Ovary (tissue), 9 donors: ENCODE measurements around the gene MEGF8. TPM values are rescaled to one million over a fixed set of nuclear protein-coding genes. Genes with fewer than 3 reads are reported as not detected.

ENCODE experiments used
- DNase-seq, 5 donors: peaks; one replicate each; pipeline ENCODE4 v3.0.0-alpha.2; 2019 to 2020
- H3K27ac ChIP-seq, 2 donors: fragments of 200-600 bp; one replicate each; pipeline versions ENCODE4 v1.5.1 to v1.8.0; 2019 to 2022
- H3K27me3 ChIP-seq: fragments of 200-600 bp; one replicate; pipeline ENCODE4 v1.8.0; 2022
- H3K36me3 ChIP-seq: fragments of 200-600 bp; sonication (generic); one replicate; pipeline ENCODE4 v1.5.1; 2019
- H3K4me1 ChIP-seq: one replicate; pipeline ENCODE4 v1.8.1; 2013; ENCODE audit warnings: mild to moderate bottlenecking, moderate library complexity; ENCODE audit not compliant: insufficient read depth
- H3K4me3 ChIP-seq: fragments of 200-600 bp; sonication (generic); one replicate; pipeline ENCODE4 v1.5.1; 2017
- H3K9me3 ChIP-seq, 2 donors: fragments of 200-600 bp in 1 of 2; sonication (generic) in 1 of 2; one replicate each; pipeline versions ENCODE4 v1.5.1 to v1.8.1; 2013 to 2019; ENCODE audit warnings: mild to moderate bottlenecking in 1 of 2, moderate library complexity in 1 of 2
- EP300 ChIP-seq: sonication (generic); formaldehyde crosslinking; IDR thresholded peaks from one replicate; pipeline ENCODE4 v1.6.1; 2017; ENCODE audit warnings: antibody characterized with exemption
- POLR2A ChIP-seq: fragments of 450-650 bp; IDR thresholded peaks from one replicate; pipeline ENCODE4 v1.6.1; 2017; ENCODE audit warnings: antibody characterized with exemption, mild to moderate bottlenecking, moderate library complexity
- WGBS, 3 donors: extraction: QIAGEN DNeasy Blood & Tissue Kit in 1 of 3; methylation state at CpG; one replicate each; pipeline versions ENCODE4 v1.1.5 to v1.1.7; 2013 to 2017; 5-methylcytosine and 5-hydroxymethylcytosine counted together
- intact Hi-C, 4 donors: fragments of 100-400 bp; cut with DNase I; formaldehyde crosslinking; loops; one replicate each; pipeline versions ENCODE4 v1.11.0 to v1.15.1; 2022 to 2023
- polyA plus RNA-seq, 2 donors: library from polyadenylated mRNA; stranded (reverse); fragments of 200-250 nt in 1 of 2; fragments of 350-450 nt in 1 of 2; fragmentation: Illumina TruSeq in 1 of 2; extraction: RNeasy Lipid Tissue Mini Kit (QIAGEN cat#74804) in 1 of 2; gene quantifications; one replicate each; pipeline ENCODE4 v1.2.3, GENCODE V29; 2013 to 2014
- total RNA-seq, 7 donors: library from RNA; depleted of rRNA in 2 of 7; stranded (reverse); fragments of >200 nt in 2 of 7; fragmentation: NEBNext Ultra II Directional in 3 of 7; extraction: Animal tissue kit (Norgen Biotek cat#: 25700) in 3 of 7; gene quantifications; one replicate each; pipeline versions ENCODE4 v1.1.0 to v1.2.4, GENCODE V29; 2016 to 2023
- TF ChIP-seq, protein P1 (sequence below), 3 donors: fragments of 450-650 bp in 2 of 3; fragments of 200-600 bp in 1 of 3; IDR thresholded peaks; one replicate each; pipeline versions ENCODE4 v1.5.1 to v1.8.0; 2016 to 2022; ENCODE audit warnings: antibody characterized with exemption in 3 of 3, mild to moderate bottlenecking in 1 of 3
- donor health status: DM: no; HTN: no; CAD: no; lungs with moderate emphysema.
- donor health status: DM: no; HTN: no; CAD: no.
- donor health status: Bipolar disorder and iron deficiency.
- donor health status: DM: yes; HTN: yes; CAD: no.
- donor health status: DM: no; HTN: no; CAD: no.
- donor health status: DM: yes; HTN: yes; CAD: no.

MEGF8 gene
- total and polyA plus RNA-seq, 9 donors, result 11.0 to 31.6 (median 23.3) TPM

DNA sequence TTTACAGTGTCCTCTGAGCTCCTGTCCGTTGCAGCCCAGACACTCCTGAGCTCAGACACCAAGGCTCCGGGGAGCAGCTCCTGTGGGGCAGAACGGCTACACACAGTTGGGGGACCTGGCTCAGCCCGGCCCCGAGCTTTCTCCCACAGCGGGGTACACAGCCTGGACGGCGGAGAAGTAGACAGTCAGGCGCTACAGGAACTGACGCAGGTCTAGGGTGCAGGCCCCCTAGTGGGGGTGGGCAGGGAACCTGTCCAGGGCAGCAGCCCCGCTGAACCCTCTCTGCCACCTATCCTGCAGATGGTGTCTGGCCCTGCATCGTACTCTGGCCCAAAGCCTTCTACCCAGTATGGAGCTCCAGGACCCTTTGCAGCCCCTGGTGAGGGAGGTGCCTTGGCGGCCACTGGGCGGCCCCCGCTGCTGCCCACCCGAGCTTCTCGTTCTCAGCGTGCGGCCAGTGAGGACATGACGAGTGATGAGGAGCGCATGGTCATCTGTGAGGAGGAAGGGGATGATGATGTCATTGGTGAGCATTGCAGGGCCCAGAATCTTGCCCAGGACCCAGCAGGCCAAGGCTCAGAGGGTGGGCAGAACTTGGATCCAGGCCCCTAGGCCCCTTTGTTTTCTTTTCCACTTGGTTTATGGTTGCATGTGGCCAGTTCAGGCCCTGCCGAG, 36.4 kb upstream of the MEGF8 start:
- no peaks in the 10 kb centered on the region for H3K27me3 ChIP-seq
- no peak overlapping the region for H3K4me3 ChIP-seq
- DNase-seq, result peak in 2 of 5 donors; percentile 17 to 40
- H3K27ac ChIP-seq, result no peak overlapping the region
- 86 to 88% (median 87%) methylated on average over 19 to 22 of the region's 22 CpGs for WGBS, 3 donors
- H3K4me1 ChIP-seq, result peaks cover 14% of the 10 kb centered on the region
- no peaks in the 10 kb centered on the region for H3K36me3 ChIP-seq
- TF ChIP-seq POLR2A, result no peak
- no peak for TF ChIP-seq EP300
- TF ChIP-seq, protein P1, sequence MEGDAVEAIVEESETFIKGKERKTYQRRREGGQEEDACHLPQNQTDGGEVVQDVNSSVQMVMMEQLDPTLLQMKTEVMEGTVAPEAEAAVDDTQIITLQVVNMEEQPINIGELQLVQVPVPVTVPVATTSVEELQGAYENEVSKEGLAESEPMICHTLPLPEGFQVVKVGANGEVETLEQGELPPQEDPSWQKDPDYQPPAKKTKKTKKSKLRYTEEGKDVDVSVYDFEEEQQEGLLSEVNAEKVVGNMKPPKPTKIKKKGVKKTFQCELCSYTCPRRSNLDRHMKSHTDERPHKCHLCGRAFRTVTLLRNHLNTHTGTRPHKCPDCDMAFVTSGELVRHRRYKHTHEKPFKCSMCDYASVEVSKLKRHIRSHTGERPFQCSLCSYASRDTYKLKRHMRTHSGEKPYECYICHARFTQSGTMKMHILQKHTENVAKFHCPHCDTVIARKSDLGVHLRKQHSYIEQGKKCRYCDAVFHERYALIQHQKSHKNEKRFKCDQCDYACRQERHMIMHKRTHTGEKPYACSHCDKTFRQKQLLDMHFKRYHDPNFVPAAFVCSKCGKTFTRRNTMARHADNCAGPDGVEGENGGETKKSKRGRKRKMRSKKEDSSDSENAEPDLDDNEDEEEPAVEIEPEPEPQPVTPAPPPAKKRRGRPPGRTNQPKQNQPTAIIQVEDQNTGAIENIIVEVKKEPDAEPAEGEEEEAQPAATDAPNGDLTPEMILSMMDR (IDR thresholded peaks at IDR 0.05), result no peak
- intact Hi-C loops, result loop anchor here in 2 of 4 donors (5.0 kb wide), 1 partner anchor 42 kb away; no protein-coding TSS in a partner anchor
- H3K9me3 ChIP-seq, result no peaks in the 10 kb centered on the region

DNA sequence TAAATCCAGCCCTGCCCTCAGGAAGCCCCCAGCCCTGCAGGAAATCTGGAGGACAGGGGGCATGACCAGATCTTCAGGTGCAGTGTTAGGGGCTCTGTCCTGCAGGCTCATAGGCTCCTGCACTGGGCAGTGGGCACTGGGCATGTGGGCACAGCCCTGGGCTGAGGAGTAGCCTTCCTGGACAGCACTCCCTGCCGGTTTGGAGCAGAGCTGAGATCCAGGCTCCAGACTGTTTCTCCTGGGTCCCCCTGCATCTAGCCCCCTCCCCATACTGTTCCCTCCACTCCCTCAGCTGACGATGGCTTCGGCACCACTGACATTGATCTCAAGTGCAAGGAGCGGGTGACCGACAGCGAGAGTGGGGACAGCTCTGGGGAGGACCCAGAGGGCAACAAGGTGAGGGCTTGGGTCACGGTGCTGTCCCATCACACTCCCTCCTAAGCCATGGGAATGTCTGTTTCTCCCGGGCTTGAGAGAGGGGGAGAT, 35.8 kb upstream of the MEGF8 start:
- intact Hi-C loops, result loop anchor here in 3 of 4 donors (5.0 kb wide), 1 partner anchor 42 kb away; no protein-coding TSS in a partner anchor
- Histone ChIP-seq H3K4me3 (no peak overlapping the region), H3K9me3 (no peaks in the 10 kb centered on the region), H3K36me3 (no peaks in the 10 kb centered on the region), H3K27ac (no peak overlapping the region), H3K27me3 (no peaks in the 10 kb centered on the region), H3K4me1 (peaks cover 14% of the 10 kb centered on the region)
- TF ChIP-seq POLR2A (no peak), EP300 (no peak)
- TF ChIP-seq, protein P1 (IDR thresholded peaks at IDR 0.05), result no peak
- WGBS, 3 donors, result 79 to 82% (median 81%) methylated on average over 8 of the region's 8 CpGs
- DNase-seq, result no peak

DNA sequence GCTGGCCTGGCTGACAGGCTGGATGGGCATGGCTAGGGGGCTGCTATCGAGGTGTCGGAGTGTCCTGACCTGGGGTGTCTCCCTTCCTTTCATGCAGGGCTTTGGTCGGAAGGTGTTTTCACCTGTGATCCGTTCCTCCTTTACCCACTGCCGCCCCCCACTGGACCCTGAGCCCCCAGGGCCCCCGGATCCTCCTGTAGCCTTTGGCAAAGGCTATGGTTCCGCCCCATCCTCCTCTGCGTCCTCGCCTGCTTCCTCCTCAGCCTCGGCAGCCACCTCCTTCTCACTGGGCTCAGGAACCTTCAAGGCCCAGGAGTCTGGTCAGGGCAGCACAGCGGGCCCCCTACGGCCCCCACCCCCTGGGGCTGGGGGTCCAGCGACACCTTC, 35.3 kb upstream of the MEGF8 start:
- WGBS, 3 donors, result 72 to 73% (median 73%) methylated on average over 12 to 13 of the region's 13 CpGs
- Histone ChIP-seq H3K4me3 (no peak overlapping the region), H3K9me3 (no peaks in the 10 kb centered on the region), H3K36me3 (no peaks in the 10 kb centered on the region), H3K27ac (no peak overlapping the region), H3K27me3 (no peaks in the 10 kb centered on the region), H3K4me1 (peaks cover 13% of the 10 kb centered on the region)
- TF ChIP-seq EP300 (no peak), POLR2A (no peak)
- TF ChIP-seq, protein P1 (IDR thresholded peaks at IDR 0.05), result no peak
- no peak for DNase-seq
- intact Hi-C loops, result loop anchor here in 1 of 4 donors (5.0 kb wide), 1 partner anchor 43 kb away; no protein-coding TSS in a partner anchor

GRCh38 chr19:42290523-42291434, 34.7 kb upstream of the MEGF8 start:
- Histone ChIP-seq H3K27me3 (no peaks in the 10 kb centered on the region), H3K36me3 (no peaks in the 10 kb centered on the region), H3K9me3 (no peaks in the 10 kb centered on the region), H3K4me3 (no peak overlapping the region), H3K27ac (no peak overlapping the region), H3K4me1 (peaks cover 8% of the 10 kb centered on the region)
- 82 to 85% (median 83%) methylated on average over 28 to 31 of the region's 31 CpGs for WGBS, 3 donors
- intact Hi-C loops, result loop anchor here in 1 of 4 donors (5.0 kb wide), 1 partner anchor 43 kb away; no protein-coding TSS in a partner anchor
- DNase-seq, result peak in 2 of 5 donors; percentile 47 to 51
- TF ChIP-seq, protein P1 (IDR thresholded peaks at IDR 0.05), result peak in 1 of 3 donors; percentile 31
- TF ChIP-seq EP300, result no peak
- no peak for TF ChIP-seq POLR2A
